HG02571 (cell line): Measurements from ENCODE around the gene PRKCE.

Experiments
- ATAC-seq: cut with Tn5 transposase; IDR thresholded peaks from one replicate; pipeline ENCODE4 v1.9.1; 2021; ENCODE audit warnings: mild to moderate bottlenecking, moderate library complexity; ENCODE audit not compliant: unreplicated experiment

PRKCE gene

DNA sequence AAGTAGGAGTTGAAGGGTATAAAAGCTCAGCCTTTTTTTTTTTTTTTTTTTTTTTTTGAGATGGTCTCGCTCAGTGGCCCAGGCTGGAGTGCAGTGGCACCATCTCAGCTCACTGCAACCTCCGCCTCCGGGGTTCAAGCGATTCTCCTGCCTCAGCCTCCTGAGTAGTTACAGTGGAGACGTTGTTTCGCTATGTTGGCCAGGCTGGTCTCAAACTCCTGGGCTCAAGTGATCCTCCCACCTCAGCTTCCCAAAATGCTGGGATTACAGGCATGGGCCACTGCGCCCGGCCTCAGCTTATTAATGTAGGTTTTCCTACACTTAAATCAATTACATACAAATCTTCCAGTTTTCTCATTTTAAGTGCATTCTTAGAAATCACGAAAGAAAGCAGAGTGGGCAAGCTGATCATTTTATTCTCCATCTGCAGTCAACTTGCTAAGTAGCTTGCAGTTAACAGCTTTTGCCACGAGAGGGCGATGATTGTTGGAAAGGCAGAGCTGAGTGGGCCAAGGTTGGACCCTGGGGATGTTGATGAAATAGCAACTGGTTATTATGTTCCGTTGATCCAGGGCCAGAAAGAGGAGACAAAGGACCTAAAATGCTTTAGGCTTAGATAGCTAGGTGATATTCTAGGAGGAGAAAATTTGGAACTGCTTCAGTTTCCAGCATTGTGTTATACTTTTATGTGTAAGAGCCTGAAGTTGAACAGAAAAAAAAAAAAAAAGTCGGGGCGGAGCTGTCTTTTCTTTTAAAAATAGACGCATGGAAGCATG lies 411.4 kb downstream of the PRKCE start:
- no peak for ATAC-seq

DNA sequence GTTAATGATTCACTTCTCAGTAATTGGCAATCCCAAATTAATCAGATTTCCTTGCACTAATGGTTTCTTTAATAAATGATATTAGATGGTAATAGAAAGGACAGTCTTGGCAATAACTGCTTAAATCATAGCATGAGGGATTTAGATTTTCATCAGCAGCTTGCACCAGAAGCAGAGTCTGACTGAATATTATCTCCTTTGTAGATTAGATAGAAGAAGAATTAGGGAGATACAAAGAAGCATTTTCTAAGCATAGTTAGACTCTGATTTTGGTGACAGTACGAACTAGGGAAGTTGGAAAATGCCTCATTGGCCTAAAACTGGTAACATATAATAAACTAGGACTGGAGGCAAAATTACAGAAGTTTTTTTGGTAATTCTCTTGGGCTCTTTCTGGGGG lies 412.9 kb downstream of the PRKCE start:
- ATAC-seq = no peak

DNA sequence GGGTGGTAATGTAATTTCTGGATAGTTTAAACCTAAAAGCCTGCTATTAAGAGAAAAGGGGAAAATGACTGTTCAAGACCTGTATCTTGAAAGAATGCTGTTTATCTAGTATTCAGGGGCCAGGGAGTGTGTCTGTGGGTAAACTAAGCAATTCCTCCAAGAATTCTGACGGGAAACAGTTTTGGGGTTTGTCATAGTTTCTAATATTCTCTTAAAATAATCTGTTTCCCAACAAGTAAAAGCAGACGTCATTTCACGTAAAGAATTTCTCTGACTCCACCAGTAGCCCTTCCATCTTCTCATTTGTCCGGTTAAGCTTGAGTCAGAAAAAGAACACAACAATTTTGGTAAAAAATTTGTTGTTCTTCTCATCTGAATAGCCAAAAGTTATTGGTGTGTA lies 413.7 kb downstream of the PRKCE start:
- ATAC-seq = no peak

DNA sequence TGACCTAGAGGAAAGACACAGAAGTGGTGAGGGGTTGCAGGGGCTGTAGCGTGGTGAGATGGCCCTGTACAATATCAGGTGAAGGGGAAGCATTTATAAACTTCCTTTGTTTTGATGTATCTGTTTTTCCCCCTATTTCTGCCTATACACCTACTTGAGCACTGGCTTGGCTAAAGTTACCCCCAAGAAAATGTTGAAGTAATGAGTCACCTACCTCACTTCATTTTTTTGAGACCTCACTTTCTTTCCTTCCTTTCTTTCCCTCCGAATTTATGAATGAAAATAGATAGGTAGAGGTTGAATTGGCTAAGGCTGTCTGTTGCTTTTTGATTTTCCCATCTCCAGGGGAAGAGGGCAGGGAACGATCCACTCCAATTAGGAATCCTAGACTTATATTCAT lies 414.6 kb downstream of the PRKCE start:
- no peak for ATAC-seq

DNA sequence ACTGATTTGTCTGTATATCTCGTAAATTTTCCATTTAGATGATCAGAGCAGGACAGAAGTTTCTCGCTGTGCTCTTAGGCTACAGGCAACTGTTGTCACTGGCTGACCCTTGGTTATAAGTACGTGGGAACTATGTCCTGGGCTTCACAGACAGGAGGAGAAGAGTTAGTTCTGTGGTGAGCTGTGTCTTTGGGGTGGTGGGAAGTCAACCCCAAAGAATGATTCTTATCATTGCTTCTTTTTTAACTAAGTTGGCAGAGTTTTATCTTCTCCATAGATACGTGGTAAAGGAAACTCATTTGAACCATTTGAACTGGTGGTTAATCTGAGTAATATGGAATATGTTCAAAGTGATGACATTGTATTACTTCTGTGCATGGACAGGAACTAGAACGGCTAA lies 415.1 kb downstream of the PRKCE start:
- ATAC-seq = no peak

DNA sequence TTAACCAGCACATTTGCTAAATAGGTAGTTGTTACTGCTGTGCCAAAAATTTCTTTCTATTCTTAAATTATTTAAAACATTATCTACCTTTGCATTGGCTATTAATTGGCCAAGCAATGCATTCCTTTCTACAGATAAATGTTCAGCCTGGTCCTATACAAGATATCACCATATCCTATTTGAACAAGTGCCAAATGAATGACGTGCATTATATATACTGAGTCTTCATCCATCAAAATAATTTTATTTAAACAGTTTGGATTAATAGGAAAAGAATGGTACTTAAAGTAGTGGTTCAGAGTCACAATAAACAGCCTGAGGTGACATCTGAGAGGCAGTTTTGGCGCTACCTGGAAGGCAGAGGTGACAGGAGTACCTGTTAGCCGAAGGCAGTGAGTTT lies 415.6 kb downstream of the PRKCE start:
- no peak for ATAC-seq

DNA sequence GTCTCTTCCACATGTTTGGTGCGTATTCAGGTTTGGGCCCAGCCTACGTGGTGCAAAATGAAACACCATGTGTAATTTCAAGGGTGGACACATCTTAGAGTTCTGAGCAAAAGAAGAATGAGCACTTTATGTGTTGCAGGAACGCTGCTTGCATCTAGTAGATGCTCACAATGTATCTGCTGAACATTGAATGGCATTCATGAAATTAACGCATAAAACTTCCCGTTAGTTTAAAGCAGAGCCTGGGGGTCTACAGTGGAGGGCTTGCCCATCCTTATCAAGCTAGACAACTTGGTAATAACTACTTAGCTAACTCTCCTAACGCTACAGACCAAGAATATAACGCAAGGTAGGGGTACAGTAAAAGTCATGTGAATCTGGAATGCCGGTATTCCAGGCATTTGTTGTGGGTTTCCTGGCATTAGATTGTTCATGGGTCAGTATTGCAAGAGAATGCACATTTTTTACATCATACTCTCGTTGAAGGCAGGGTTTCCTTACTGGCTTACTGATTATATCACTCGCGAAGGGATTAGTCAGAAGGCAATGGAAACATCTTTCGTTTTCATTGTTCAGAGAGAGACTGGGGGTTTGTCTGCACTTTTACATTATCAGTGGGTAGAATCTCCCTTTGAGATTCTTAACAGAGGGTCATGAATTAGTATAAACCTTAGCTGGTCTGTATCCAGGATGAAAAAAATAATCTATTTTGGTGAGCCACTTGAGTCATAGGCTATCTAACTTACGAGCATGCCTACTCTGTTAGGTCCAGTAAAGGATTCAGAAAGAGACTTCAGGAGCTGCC lies 416.2 kb downstream of the PRKCE start:
- no peak for ATAC-seq

DNA sequence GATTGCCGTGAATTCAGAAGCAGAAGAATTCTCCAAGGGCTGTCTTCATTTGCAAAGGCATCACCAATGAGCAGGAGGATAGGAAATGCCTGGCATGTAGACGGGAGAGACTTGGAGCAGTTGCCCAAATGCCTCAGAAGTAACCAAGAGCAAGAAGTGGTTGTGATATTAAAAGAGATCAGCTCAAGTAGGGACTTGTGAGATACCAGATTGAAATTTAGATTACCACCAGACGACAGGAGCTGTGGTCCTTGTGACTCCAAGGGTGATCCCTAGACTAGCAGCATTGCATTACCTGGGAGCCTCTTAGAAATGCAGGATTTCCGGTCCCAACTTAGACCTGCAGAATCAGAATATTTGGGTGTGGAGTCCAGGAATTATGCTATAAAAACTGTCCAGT lies 417.2 kb downstream of the PRKCE start:
- ATAC-seq = no peak

DNA sequence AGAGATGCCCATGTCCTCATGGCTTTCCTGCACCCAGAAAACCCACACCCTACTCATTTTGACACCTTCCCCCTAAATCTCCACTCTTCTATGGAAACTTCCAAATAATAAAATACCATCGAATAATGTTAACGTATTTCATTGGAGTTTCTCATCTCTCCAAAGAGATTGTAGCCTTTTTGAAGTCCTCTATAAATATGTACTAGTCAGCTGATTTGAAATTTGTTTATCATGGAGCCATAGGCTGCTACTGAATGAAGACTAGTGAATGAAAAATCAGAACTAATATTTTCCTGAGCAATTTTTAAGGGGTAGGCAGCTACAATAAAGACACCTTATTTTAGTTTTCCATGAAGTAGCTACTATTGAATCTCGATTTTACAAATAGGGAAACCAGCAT lies 419.6 kb downstream of the PRKCE start:
- ATAC-seq = no peak

DNA sequence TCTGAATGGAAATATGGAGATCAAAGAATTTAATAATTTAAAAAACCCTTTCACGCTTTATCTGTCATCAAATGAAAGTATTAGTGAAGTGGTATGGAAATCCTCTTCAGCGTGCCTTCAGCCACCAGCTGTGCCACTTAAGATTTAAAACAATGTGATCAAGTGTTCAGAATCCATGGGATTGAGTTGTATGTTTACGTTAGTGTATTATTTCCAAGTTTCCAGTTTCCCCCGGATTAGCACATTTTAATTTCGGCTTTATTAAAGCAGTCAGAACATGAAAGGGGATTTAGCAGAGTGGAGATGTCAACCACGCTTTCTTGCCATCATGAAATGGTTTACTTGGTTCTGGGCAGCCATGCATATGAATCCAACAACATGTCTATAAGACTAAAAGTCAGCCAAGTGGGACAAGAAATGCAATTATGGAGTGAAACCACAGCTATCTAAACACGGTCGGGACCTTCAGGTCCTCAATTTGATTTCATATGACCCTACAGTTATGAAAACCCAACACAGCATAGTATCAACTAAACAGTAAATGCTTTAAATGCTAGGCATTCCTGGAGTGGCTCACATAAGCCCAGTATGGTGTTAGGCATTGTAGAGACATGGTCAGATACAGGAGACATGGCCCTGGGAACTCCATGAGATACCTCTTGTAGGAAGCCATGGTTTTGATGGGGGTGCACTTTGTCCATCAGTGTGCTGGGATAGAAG lies 420.8 kb downstream of the PRKCE start:
- ATAC-seq = no peak

DNA sequence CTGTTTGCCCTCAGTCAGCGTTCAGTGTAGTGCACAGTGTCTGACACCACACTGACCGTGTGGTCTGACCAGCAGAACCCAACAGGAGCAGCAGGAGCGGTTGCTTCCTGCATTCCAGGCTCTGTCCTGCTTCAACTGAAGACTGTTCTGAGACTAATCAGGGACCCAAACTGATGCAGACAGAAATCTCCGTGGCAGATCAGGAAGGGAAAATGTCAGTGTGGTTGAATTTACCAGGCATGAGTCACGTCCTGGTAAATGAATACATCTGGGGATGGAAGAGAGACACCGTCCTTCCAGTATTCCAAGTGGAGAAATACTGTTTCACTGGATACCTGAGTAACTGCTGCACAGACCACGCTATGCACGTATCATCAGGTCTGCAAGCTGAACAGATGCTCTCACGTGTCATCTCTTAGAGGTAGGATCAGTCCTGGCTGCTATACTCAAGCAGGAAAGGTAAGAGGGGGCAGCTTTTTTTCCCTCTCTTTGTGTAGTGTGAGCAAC lies 422.1 kb downstream of the PRKCE start:
- ATAC-seq = no peak

DNA sequence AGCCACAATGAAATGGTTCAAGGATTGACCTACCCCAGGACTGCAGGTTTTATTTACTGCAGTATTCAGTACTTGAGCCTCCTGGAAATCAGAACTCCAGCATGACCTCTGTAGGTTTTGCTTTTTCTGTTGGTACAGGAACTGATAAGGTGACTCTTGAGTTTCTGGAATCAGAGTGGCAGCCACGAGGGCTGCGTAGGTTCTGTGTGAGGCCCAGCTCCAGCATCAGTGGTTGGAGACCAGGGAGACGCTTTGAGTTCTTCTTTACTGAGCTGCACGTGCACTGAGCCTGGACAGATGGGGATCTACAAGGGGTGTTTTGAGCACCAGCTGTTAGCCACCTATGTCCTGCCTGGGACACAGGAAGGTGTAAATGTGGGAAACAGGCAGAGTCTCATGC lies 423.0 kb downstream of the PRKCE start:
- no peak for ATAC-seq

DNA sequence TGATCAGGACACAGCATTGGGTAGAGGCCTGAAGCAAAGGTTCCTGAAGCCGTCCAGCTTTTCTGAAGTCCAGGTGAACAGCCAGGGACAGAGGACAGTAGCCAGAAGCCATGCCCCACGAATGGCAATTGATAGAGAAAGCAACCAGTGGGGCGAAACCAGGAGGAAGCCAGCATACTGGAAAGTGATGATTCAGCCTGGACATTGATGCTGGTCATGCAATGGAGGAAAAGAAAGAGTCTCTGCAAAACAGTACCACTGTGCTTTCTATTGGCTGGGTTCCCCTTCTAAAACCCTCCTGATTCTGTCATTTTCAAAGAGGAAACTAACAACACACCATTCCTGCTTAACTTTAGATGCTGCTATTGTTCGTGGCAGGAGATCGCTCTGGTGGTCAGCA lies 424.4 kb downstream of the PRKCE start:
- no peak for ATAC-seq

DNA sequence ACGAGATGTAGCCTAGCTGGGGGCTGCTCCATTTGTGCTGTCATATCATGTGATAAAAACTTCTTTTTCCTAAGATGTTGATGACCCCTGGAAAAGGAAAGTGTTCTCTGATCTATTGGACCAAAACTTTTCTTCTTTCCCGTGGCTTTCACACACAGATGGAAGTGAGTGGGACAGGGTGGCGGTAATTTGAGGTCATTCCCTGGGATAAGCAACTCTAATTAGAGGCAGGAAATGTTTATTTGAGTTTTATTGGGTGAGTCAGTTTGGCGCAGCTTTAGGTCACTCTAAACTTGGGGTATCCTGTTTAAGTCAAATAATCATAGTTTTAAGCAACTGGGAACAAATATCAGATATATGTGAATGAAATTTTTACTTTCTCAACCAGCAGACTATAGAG lies 424.8 kb downstream of the PRKCE start:
- ATAC-seq = no peak

DNA sequence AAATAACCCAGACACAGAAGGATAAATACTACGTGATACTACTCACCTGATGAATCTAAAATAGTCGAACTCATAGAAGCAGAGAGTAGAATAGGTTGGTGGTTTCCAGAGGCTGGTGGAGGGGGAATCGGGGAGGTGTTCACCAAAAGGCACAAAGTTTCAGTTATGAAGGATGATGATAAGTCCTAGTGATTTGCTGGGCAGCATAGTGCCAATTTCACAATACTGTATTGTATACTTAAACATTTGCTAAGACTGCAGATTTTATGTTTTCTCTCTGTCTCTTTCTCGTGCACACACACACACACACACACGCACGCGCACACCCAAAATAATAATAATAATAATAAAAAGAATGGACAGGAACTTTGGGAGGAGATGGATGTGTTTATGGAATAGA lies 425.4 kb downstream of the PRKCE start:
- ATAC-seq = no peak

DNA sequence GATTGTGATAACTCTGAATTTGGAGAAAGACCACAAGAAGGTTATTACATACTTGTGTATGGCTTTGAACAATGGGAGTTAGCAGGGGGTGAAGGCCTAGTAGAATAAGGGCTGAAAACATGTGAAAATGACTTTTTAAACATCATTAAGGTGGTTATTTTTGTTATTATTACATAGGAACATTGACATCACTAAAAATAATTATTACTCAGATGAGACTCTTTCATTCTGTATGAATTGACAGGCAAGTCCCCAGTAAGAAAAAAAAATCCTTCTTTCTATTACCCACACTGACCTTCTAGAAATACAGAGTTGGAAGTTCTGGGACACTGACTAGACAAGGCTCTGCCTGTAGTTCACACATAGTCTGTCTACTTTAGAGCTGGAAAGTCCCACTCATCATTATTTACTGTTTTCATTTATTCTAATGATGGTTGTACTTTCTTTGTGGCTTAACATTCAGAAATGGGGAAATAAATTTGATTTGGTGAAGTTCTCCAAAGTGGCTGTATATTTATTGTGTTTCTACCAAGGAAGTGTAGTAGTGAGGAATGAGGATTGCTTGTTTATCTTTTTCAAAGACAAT lies 426.1 kb downstream of the PRKCE start:
- no peak for ATAC-seq

DNA sequence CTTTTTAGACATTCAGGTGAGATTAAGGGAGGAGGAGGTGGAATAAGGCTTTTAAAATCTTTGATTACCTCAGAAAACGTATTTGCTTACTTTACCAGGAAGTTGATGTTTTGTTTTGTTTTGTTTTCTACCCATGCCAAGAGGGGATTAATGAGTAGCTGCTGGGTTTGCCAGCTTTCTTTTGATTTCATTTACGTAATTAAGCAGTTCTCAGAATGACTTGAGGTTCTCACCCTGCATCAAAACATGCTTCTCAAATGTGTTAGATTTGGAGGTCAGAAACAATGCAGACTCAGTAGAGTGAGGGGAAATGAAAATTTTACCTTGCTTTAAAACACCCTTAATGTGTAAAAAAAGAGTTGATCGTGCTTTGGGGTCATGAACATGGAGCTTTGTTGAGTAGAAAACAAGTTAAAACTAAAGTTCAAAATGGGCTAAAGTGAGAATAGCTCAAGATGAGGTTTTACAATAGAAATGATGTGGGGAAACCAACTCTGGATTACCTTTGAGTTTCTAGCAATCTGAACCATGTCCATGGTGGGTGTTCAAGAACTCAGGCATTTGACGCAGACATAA lies 428.6 kb downstream of the PRKCE start:
- ATAC-seq = no peak

DNA sequence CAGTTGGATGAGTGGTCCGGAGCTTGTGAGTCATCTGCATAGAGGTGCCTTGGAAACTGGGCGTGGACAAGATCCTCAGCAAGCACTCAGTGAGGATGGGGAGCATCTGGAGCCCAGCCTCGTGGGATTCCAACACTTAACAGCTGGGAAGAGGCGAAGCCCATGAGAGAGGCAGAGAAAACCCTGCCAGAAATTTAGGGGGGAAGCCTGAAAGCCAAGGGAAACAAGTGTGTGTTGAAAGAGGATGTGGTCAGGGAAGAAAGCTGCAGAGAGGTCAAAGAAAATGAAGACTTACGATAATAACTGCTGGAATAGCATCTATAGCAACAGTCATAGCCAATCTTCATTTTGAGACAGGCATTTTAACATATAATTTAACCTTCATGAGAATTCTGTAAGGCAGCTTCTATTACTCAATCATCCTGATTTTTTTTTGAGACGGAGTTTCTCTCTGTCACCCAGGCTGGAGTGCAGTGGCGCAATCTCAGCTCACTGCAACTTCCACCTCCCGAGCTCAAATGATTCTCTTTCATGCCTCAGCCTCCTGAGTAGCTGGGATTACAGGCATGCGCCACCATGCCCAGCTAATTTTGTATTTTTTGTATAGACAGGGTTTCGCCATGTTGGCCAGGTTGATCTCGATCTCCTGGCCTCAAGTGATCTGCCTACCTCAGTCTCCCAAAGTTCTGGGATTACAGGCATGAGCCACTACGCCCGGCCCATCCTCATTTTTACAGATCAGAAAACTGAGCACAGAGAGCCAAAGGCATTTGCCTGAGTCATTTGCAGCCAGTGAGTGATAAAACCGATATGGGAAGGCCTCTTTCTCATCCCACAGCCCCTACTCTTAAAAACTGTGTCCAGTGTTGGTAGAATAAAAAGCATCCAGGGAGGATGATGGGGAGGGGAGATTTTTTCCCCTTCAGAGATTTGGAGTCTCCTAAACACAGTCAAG lies 431.3 kb downstream of the PRKCE start:
- no peak for ATAC-seq

DNA sequence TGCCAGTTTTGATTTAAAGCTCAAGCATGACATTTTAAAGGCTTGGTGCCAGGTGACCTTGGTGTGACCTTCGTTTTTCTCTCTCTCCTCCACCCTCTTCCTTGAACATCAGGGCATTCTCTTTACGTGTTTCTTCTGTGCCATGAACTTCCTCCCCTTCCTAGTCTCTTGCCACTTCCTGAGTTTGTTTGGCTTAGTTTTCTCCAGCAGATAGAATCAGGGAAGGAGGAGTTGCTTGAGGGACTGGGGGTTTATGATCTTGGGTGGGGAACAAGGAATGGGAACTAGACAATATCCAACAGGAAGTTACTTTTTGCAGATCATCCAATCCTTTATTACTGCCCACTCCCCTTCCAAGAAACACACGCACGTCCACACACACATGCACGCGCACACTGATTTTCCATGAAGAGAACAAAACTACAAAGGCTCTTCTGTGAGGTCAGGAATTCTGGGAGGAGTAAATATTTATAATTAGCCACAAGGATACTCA lies 435.1 kb downstream of the PRKCE start:
- ATAC-seq = no peak

DNA sequence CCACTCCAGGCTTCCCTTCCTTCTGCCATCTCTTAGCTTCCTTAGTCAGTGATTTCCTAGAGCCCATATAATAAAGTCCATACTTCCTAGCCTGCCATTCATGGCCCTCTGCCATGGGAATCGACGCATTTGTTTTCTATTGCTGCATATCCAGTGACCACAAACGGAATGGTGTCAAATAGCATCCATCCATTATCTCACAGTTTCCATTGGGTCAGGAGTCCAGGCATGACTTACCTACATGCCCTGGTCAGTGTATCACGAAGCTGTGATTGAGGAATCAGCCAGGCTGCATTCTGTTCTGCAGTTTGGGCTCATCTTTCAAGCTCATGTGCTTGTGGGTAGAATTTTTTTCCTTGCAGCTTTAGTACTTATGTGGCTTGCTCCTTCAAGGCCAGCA lies 436.0 kb downstream of the PRKCE start:
- ATAC-seq = no peak
